Activated CD4-positive, alpha-beta T cell treated with anti-CD3 and anti-CD28 coated beads, Interleukin-2, amount 50 U/mL, for 4 hours (primary cell): ENCODE results near the gene FAM13C.
"Not testable (repeated sequence)": the region's sequence is repeated elsewhere in the genome, so short reads cannot be mapped to it uniquely, and the experiment has no call there.

Experiments used
- DNase-seq, 2 experiments: peaks; one replicate each; pipeline ENCODE4 v3.0.0-alpha.2; 2020

FAM13C gene

DNA sequence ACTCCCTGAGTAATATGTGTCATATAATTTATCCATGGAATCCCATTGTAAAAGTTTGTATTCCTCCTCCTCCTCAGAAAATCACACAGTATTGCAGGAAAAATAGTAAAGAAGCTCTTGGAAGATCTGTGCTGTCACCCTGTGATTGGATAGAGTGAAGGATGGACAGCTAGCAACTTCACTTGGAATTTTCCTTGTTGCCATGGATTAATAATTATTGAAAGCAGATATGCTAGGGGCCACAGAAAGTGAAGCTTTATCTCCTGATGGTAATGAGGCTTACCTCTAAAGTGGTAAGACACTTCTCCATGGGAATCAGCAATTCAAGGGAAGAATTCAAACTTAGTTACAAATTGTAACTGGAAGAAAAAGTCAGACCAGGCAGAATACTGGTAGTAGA is 137.1 kb downstream of the FAM13C start:
- DNase-seq = no peak

DNA sequence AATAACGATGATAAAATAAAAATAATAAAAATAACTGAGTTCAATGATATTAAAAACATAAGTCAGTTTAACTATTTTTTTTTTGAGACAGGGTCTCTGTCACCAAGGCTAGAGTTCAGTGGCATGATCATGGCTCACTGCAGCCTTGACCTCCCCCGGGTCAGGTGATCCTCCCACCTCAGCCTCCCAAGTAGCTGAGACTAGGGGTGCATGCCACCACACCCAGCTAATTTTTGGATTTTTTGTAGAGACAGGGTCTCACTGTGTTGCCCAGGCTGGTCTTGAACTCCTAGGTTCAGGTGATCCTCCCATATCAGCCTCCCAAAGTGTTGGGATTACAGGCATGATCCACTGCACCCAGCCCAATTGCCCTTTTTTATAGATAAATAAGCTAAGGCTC is 138.8 kb downstream of the FAM13C start:
- not testable (repeated sequence) for DNase-seq

GRCh38 chr10:59222788-59223187 is 139.6 kb downstream of the FAM13C start:
- DNase-seq = no peak

DNA sequence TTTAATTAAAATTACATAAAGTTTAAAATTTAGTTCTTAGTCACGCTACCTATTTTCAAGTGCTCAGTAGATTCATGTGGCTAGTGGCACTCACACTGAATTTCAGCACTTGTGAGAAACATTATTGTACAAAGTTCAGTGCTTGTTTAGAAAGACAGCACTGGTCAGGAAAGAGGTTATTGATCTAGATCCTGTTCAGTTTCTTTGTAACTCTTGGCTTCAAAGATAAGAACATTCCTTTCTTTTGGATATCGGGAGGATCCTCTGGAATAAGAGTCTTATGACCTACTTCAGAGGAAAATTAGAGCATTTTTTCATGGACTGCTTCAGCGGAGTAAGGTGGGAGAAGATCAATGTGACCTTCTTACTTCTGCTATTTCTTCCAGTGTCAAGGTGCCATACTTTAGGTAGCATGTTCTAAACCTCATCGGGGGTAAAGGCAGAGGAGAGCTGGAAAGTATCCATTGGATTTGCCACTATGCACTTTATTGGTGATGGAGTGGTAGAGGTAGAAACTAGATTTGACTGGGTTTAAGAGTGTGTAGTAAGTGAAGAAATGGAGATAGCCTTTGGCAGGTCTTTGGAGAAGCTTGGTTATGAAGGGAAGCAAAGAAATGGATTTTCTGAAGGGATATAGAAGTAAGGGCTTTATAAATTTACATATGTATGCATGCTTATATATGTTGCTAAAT is 146.0 kb downstream of the FAM13C start:
- DNase-seq = no peak

DNA sequence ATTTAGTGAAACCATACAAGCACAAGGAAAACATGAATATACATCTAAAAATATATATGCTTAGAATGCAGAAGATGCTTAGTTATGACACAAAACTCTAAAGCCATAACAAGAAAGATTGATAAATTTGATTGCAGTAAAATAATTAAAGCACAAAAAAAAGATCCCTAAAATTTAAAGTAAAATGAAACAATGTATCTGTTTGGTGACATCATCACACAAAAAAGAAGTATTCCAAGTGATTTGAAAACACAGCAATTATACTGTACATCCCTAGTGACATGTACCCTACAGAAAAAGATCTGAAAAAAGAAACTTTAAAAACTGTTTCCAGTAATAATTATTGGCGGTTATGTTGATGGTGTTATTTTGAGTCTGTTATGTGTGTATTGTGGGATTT is 148.2 kb downstream of the FAM13C start:
- DNase-seq = no peak

- no peak for DNase-seq
Observed at GRCh38 chr10:59212301-59212798, 150.0 kb downstream of the FAM13C start.

DNA sequence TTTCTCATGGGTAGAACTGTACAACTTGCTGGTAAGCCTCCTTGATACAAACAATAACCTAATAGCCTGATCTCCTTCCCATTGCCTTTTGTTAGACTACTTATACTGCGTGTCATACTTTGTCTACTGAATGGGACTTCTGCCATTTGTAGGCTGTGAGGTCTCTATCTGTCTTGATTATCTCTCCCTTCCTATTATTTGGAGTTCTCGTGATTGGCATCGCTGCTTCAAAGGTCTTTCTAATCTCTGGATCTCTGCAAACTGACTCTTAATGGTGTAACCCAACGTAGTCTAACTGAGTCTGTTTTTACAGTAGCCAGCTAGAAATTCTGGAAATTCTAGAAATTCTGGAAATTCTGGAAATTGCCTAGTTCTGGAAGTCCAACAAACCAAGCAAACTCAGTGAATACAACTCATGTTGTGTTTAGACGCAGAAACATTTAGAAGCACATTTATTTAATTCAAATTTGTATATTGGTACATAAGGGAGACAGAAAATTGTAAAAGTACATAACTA is 156.1 kb downstream of the FAM13C start:
- no peak for DNase-seq
